GM23248 (cell line): ENCODE measurements around the gene RHOB. TPM values are rescaled to one million over a fixed set of nuclear protein-coding genes. Genes with fewer than 3 reads are reported as not detected.
A peak's percentile ranks its signal among the peaks of the same experiment; 100 is the strongest.

Experiments used
- DNase-seq: peaks from one replicate; pipeline ENCODE4 v3.0.0-alpha.2; 2015
- H2AFZ ChIP-seq: fragments of 200-600 bp; sonication (generic); 2 replicates; pipeline ENCODE4 v1.6.1; 2016; ENCODE audit warnings: antibody characterized with exemption
- H3F3A ChIP-seq: fragments of 200-600 bp; sonication (generic); 2 replicates; pipeline ENCODE4 v1.6.1; 2016; ENCODE audit warnings: mild to moderate bottlenecking, antibody characterized with exemption, mixed run types; ENCODE audit not compliant: insufficient read depth
- H3K27ac ChIP-seq: fragments of 200-600 bp; sonication (generic); 2 replicates; pipeline ENCODE4 v1.5.1; 2016; ENCODE audit warnings: mild to moderate bottlenecking
- H3K27me3 ChIP-seq: fragments of 200-600 bp; sonication (generic); replicated peaks from 2 replicates; pipeline ENCODE4 v1.6.1; 2016; ENCODE audit warnings: mild to moderate bottlenecking; ENCODE audit not compliant: insufficient read depth
- H3K36me3 ChIP-seq: fragments of 200-600 bp; sonication (generic); 2 replicates; pipeline ENCODE4 v1.6.1; 2016; ENCODE audit warnings: low read depth, mild to moderate bottlenecking
- H3K4me1 ChIP-seq: fragments of 200-600 bp; sonication (generic); 2 replicates; pipeline ENCODE4 v1.6.1; 2016; ENCODE audit warnings: mild to moderate bottlenecking; ENCODE audit not compliant: insufficient read depth
- H3K4me2 ChIP-seq: fragments of 200-600 bp; sonication (generic); one replicate; pipeline ENCODE4 v1.6.1; 2016; ENCODE audit warnings: mild to moderate bottlenecking; ENCODE audit not compliant: unreplicated experiment
- H3K4me3 ChIP-seq: fragments of 200-600 bp; sonication (generic); 2 replicates; pipeline ENCODE4 v1.5.1; 2016; ENCODE audit warnings: mild to moderate bottlenecking
- H3K79me2 ChIP-seq: fragments of 200-600 bp; sonication (generic); 2 replicates; pipeline ENCODE4 v1.6.1; 2016; ENCODE audit warnings: mild to moderate bottlenecking; ENCODE audit not compliant: insufficient read depth
- H3K9ac ChIP-seq: fragments of 200-600 bp; sonication (generic); 2 replicates; pipeline ENCODE4 v1.6.1; 2016; ENCODE audit warnings: mild to moderate bottlenecking
- H3K9me2 ChIP-seq: fragments of 200-600 bp; sonication (generic); 2 replicates; pipeline ENCODE4 v1.6.1; 2016; ENCODE audit warnings: mixed run types, mild to moderate bottlenecking, moderate library complexity; ENCODE audit not compliant: insufficient read depth
- H3K9me3 ChIP-seq: fragments of 200-600 bp; sonication (generic); one replicate; pipeline ENCODE4 v1.6.1; 2017; ENCODE audit warnings: low read depth
- H4K20me1 ChIP-seq: fragments of 200-600 bp; sonication (generic); 2 replicates; pipeline ENCODE4 v1.6.0; 2016; ENCODE audit not compliant: insufficient read depth
- EZH2 ChIP-seq: fragments of 200-600 bp; sonication (generic); IDR thresholded peaks from 2 replicates; pipeline ENCODE4 v1.6.1; 2018; ENCODE audit warnings: antibody characterized with exemption, mild to moderate bottlenecking; ENCODE audit not compliant: insufficient read depth, poor library complexity, severe bottlenecking
- EZH2phosphoT487 ChIP-seq: fragments of 200-600 bp; sonication (generic); IDR thresholded peaks from 2 replicates; pipeline ENCODE4 v1.6.1; 2018; ENCODE audit warnings: antibody characterized with exemption, moderate library complexity, mild to moderate bottlenecking, low read depth; ENCODE audit not compliant: insufficient read depth
- WGBS, 2 experiments: methylation state at CpG; one replicate each; pipeline ENCODE4 v1.1.6; 2015 to 2017; ENCODE audit warnings: low lambda C conversion rate in 2 of 2, low coverage in 1 of 2; ENCODE audit errors: missing lambda C conversion rate in 2 of 2; 5-methylcytosine and 5-hydroxymethylcytosine counted together
- in situ Hi-C: fragments of 300-500 bp; cut with MboI; formaldehyde crosslinking; loops from 2 replicates; pipeline ENCODE4 v1.15.0; 2020
- polyA plus RNA-seq: library from polyadenylated mRNA; unstranded; fragments of >200 nt; fragmentation: Nextera tagmentation; extraction: Ambion mirVana; gene quantifications from 2 replicates; pipeline ENCODE4 v1.2.1, GENCODE V29; 2016
- total RNA-seq: library from RNA; depleted of rRNA; stranded (reverse); fragments of >200 nt; shearing (Covaris generic); gene quantifications from 2 replicates; pipeline ENCODE4 v1.2.3, GENCODE V29; 2014

The RHOB gene
- total and polyA plus RNA-seq, 2 experiments from 2014 or later: 45.6 to 303 TPM

DNA sequence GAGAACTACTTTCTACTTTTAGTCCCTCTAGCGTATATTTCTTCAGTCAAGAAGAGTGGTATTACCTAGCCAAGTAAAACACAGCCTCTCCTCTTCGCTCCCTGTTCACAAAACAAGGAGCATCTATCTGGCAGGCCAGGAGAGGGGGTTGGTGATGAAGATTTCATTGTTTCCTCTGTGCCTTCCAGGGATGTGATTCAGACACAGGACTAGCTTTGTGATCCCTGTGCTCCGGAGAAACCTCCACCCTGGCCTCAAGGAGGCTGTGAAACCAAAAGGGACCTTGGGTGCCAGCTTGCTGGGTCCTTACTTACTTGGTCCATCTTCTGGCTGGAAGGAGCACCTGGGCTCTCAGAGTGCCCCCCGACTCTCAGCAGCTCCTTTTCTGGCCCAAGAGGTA is 5.7 kb downstream of the RHOB start:
- Histone ChIP-seq H3K79me2 (peaks cover 28% of the 10 kb centered on the region), H3F3A (peaks cover 36% of the 10 kb centered on the region), H3K27ac (no peak overlapping the region), H3K4me3 (no peak overlapping the region), H3K4me1 (peaks cover 28% of the 10 kb centered on the region), H3K27me3 (no peaks in the 10 kb centered on the region), H2AFZ (no peak overlapping the region), H3K9me3 (no peaks in the 10 kb centered on the region), H3K4me2 (no peak overlapping the region), H3K9ac (no peak overlapping the region), H3K9me2 (no peaks in the 10 kb centered on the region), H4K20me1 (peaks cover 12% of the 10 kb centered on the region; the same call in 1 of the 2 replicates), H3K36me3 (peaks cover 8% of the 10 kb centered on the region)
- in situ Hi-C loops: loop anchor here (10.0 kb wide), 1 partner anchor 182 kb away; no protein-coding TSS in a partner anchor
- no peak for TF ChIP-seq EZH2phosphoT487
- TF ChIP-seq EZH2: no peak
- WGBS, 2 experiments: 74 to 77% methylated on average over 4 of the region's 4 CpGs
- DNase-seq: peak; percentile 83

DNA sequence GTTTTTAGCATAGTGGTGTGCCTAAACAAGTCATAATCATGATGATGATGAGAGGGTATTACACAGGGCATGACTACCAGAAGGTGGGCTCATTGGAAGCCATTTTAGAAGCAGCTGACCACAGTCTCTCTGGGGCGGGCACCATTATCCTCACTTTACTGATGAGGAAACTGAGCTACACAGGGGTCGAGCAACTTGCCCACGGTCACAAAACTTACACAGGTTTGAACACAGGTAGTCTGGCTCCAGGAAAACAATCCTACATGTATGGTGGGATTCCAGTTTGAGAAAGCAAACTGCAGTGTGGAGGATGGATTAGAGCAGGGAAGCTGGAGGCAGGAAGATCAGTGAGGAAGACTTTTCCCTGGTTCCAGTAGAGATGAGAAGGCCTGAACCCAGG is 6.2 kb downstream of the RHOB start:
- Histone ChIP-seq H3K27ac (no peak overlapping the region), H4K20me1 (peaks cover 12% of the 10 kb centered on the region; the same call in 1 of the 2 replicates), H3K36me3 (peaks cover 8% of the 10 kb centered on the region), H3K9ac (no peak overlapping the region), H3K4me2 (no peak overlapping the region), H3K4me1 (peaks cover 28% of the 10 kb centered on the region), H3K27me3 (no peaks in the 10 kb centered on the region), H3K9me2 (no peaks in the 10 kb centered on the region), H2AFZ (no peak overlapping the region), H3K79me2 (peaks cover 23% of the 10 kb centered on the region), H3F3A (peaks cover 36% of the 10 kb centered on the region), H3K4me3 (no peak overlapping the region), H3K9me3 (no peaks in the 10 kb centered on the region)
- 91 to 98% methylated on average over 3 of the region's 3 CpGs for WGBS, 2 experiments
- no peak for TF ChIP-seq EZH2phosphoT487
- no peak for TF ChIP-seq EZH2
- in situ Hi-C loops: loop anchor here (10.0 kb wide), 1 partner anchor 182 kb away; no protein-coding TSS in a partner anchor
- DNase-seq: no peak

- no peaks in the 10 kb centered on the region for H3K36me3 ChIP-seq
- H3K27ac ChIP-seq: no peak overlapping the region
- peaks cover 27% of the 10 kb centered on the region for H3F3A ChIP-seq
- peaks cover 11% of the 10 kb centered on the region for H3K79me2 ChIP-seq
- H4K20me1 ChIP-seq: peaks cover 6% of the 10 kb centered on the region; the same call in 1 of the 2 replicates
- no peaks in the 10 kb centered on the region for H3K27me3 ChIP-seq
- no peaks in the 10 kb centered on the region for H3K9me3 ChIP-seq
- WGBS, 2 experiments: 88 to 90% methylated on average over 7 of the region's 7 CpGs
- H3K9me2 ChIP-seq: no peaks in the 10 kb centered on the region
- DNase-seq: no peak
- in situ Hi-C loops: loop anchor here (10.0 kb wide), 1 partner anchor 180 kb away; no protein-coding TSS in a partner anchor
- H3K4me1 ChIP-seq: peaks cover 25% of the 10 kb centered on the region
- TF ChIP-seq EZH2: no peak
- TF ChIP-seq EZH2phosphoT487: no peak
- no peak overlapping the region for H3K4me2 ChIP-seq
- H2AFZ ChIP-seq: no peak overlapping the region
- H3K4me3 ChIP-seq: no peak overlapping the region
- no peak overlapping the region for H3K9ac ChIP-seq
These were observed 7.4 kb downstream of the RHOB start for GRCh38 chr2:20454036-20454981.

DNA sequence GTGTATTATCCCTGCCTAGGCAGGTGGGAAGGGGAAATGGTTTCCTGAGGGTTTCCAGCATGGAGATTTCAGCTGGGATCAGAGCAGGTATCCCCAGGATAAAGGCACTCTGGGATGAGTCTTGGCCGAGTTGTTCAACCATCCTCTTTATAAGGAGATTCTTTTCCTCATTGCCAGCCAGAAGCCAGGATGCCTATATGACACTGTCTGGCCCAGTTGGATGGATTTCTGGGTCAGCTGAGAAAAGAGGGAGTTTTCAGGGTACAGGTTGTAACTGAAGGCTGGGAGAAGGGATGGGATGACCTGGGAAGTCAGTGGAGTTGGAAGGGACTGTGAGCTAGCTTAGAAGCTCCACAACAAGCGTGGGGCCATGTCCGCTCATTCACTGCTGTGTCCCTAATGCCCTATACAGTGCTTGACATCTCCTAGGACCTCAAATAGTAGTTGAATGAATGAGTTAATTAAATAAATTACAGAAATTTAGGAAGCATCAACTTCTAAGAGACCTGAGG is 8.3 kb downstream of the RHOB start:
- Histone ChIP-seq H3K9me3 (no peaks in the 10 kb centered on the region), H3K27ac (no peak overlapping the region), H2AFZ (no peak overlapping the region), H3K4me1 (peaks cover 17% of the 10 kb centered on the region), H3F3A (peaks cover 19% of the 10 kb centered on the region), H3K4me2 (no peak overlapping the region), H3K27me3 (no peaks in the 10 kb centered on the region), H3K79me2 (0 out of 2 replicates have a peak, but pooled peaks cover 2% of the 10 kb centered on the region), H3K9ac (no peak overlapping the region), H3K36me3 (no peaks in the 10 kb centered on the region), H4K20me1 (no peaks in the 10 kb centered on the region; the same call in 1 of the 2 replicates), H3K9me2 (no peaks in the 10 kb centered on the region), H3K4me3 (no peak overlapping the region)
- 89 to 98% methylated on average over 3 of the region's 3 CpGs for whole genome bisulfite sequencing, 2 experiments
- TF ChIP-seq EZH2 (no peak), EZH2phosphoT487 (no peak)
- in situ Hi-C loops: loop anchor here (10.0 kb wide), 1 partner anchor 180 kb away; no protein-coding TSS in a partner anchor
- DNase-seq: no peak
